HAP-1 (cell line): ENCODE measurements around the gene SFXN4.
"Not testable (repeated sequence)": the region's sequence is repeated elsewhere in the genome, so short reads cannot be mapped to it uniquely, and the experiment has no call there.

Experiments
- DNase-seq, 2 experiments: peaks; one replicate each; pipeline ENCODE4 v3.0.0-alpha.2; 2016 to 2020; ENCODE audit warnings: low spot score in 2 of 2
- H3K27me3 ChIP-seq: fragments of 250-450 bp; sonication (Bioruptor Pico); 2 replicates; pipeline ENCODE4 v1.5.1; 2020; ENCODE audit warnings: low read depth, mild to moderate bottlenecking, moderate library complexity
- H3K36me3 ChIP-seq: fragments of 250-450 bp; sonication (Bioruptor Pico); replicated peaks from 2 replicates; pipeline ENCODE4 v1.5.1; 2020; ENCODE audit warnings: mild to moderate bottlenecking
- H3K4me1 ChIP-seq: fragments of 250-450 bp; sonication (Bioruptor Pico); 2 replicates; pipeline ENCODE4 v1.5.1; 2020; ENCODE audit warnings: mild to moderate bottlenecking
- H3K4me3 ChIP-seq: fragments of 250-450 bp; sonication (Bioruptor Pico); 2 replicates; pipeline ENCODE4 v1.5.1; 2020; ENCODE audit warnings: mild to moderate bottlenecking, moderate library complexity
- H3K9me3 ChIP-seq: fragments of 250-450 bp; sonication (Bioruptor Pico); 2 replicates; pipeline ENCODE4 v1.5.1; 2020; ENCODE audit warnings: mild to moderate bottlenecking, moderate library complexity
- in situ Hi-C: fragments of 300-500 bp; cut with MboI; formaldehyde crosslinking; loops from 3 replicates; pipeline ENCODE4 v1.14.3; 2020; ENCODE audit warnings: low sequenced_read_pairs, inconsistent platforms, mixed read lengths

SFXN4 gene

DNA sequence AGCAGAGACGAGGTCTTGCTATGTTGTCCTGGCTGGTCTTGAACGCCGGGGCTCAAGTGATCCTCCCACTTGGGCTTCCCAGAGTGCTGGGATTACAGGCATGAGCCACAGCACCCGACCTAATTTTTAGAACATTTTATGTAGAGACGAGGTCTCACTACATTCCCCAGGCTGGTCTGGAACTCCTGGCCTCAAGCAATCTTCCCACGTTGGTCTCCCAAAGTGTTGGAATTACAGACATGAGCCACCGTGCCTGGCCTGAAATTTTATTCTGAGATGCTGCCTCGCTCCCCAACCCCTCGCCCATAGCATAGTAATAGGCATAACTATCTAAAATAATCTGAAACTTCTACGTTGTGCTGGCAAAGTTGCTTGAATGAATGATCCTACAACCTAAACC lies 21.9 kb downstream of the SFXN4 start:
- Histone ChIP-seq H3K4me3 (no peak overlapping the region), H3K4me1 (no peaks in the 10 kb centered on the region), H3K9me3 (no peaks in the 10 kb centered on the region), H3K36me3 (peaks cover 62% of the 10 kb centered on the region), H3K27me3 (no peaks in the 10 kb centered on the region)
- DNase-seq = no peak
- in situ Hi-C loops = no loop called here

DNA sequence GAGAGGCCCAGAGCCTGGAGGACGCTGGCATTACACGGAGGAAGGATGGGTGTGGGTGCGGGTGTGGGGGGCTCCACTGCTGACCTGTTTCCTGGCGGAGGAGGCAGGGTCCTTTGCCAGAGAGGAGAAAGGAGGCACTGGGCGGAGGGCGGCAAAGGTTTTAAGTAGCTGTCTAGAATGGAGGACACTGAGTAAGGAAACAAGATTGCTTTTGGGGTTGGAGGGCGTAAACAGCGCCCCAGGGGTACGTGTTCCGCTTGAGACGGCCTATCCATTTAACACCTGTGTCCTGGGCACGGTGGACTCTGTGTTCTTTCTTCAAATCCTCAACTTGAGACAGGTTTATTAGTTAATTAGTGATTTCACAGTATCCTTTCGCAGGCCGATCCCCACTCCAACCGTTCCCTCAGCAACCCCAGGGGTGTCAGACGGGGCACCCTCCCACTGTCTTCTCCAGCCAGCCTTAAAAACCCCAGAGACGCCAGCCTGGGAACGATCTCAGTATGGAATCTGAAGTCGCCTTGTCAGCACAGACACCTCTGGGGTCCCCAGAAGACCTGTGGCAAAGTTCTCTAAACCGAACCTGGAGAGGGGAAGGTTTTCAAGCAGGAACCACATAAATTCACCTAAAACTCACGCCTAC lies 24.8 kb downstream of the SFXN4 start:
- no peak for DNase-seq
- H3K36me3 ChIP-seq = peaks cover 42% of the 10 kb centered on the region
- no peak overlapping the region for H3K4me3 ChIP-seq
- in situ Hi-C loops = no loop called here
- H3K4me1 ChIP-seq = no peaks in the 10 kb centered on the region
- H3K27me3 ChIP-seq = no peaks in the 10 kb centered on the region
- H3K9me3 ChIP-seq = no peaks in the 10 kb centered on the region

DNA sequence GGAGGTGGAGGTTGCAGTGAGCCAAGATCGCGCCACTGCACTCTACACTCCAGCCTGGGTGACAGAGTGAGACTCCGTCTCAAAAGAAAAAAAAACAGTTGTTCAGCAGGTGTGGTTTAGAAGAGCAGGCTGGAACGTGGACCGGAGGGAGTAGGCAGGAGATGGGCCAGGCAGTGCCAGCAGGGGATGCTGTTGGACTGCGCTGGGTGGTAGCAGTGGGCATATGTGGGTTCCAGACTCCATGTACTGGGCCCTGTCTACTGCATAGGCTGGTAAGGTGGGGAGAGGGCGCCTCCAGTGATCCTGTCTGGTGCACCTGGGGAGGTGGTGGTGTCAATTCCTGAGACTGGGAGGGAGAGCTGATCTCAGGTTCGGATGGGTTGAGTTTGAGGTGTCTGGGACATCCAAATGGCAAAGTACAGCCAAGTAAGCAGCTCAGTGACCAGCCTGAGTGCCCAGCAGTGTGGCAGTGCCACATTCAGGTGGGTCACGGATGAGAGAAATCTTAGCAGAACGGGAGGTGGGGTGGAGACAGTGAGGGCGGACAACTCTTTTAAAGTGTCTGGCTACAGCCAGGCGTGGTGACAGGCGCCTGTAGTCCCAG lies 25.9 kb downstream of the SFXN4 start:
- peak in 1 of 2 experiments; percentile 30 for DNase-seq
- no peaks in the 10 kb centered on the region for H3K4me1 ChIP-seq
- H3K36me3 ChIP-seq = peaks cover 38% of the 10 kb centered on the region
- in situ Hi-C loops = no loop called here
- no peaks in the 10 kb centered on the region for H3K27me3 ChIP-seq
- no peak overlapping the region for H3K4me3 ChIP-seq
- no peaks in the 10 kb centered on the region for H3K9me3 ChIP-seq

DNA sequence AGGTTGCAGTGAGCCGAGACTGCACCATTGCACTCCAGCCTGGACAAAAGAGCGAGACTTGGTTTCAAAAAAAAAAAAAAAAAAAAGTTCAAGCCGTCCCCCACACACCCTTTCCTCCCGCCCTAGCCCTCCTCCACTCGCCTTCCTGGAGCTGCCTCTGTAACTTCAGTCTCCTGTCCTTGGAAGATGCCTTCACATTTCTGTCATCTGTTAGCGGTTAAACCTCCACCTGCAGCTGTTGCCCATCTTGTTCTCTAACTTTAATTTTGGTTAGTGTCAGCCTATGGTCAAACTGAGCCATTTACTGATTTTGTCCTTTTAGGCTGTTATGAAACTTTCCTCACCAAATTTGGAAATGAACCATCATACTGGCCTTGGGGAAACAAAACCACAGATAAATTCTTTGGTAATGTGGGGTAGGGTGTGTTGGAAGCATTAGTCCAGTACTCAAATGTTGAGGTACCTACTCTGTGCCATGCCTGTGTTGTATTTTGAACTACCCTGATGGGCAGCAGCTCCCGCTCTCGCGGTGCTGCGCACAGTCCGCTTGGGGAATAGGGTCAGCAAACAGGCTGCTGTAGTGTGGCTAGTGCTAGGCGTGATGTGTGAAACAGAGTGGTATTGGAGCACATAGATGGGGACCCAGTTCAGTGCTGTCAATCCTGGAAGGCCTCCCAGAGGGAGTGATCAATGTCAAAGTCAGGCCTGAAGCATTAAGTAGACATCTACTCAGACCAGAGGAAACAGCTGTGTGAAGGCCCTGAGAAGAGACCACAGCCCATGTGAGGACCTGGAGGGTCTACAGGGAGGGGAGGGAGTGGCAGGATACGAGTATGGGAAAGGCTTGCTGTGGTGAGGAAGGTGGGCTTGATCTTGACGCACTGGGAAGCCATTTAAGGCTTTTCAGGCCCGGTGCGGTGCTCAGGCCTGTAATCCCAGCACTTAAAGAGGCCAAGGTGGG lies 26.9 kb downstream of the SFXN4 start:
- DNase-seq = no peak
- in situ Hi-C loops = no loop called here
- Histone ChIP-seq H3K27me3 (no peaks in the 10 kb centered on the region), H3K9me3 (no peaks in the 10 kb centered on the region), H3K4me3 (no peak overlapping the region), H3K36me3 (peaks cover 40% of the 10 kb centered on the region), H3K4me1 (no peaks in the 10 kb centered on the region)

DNA sequence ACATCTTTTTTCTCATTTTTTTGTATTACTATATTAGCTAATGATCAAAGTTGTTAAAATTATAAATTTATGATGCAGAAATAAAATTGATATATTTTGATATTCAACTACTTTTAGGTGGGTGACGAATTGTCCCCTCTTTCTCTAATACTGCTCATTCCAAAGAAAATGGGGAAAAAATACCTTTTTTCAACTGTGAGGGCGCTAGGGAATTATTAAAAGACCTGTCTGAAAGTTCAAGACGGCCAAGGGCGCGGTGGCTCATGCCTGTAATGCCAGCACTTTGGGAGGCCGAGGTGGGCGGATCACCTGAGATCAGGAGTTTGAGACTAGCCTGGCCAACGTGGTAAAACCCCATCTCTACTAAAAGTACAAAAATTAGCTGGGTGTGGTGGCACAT lies 27.6 kb downstream of the SFXN4 start:
- H3K27me3 ChIP-seq, H3K4me1 ChIP-seq, in situ Hi-C loops, H3K4me3 ChIP-seq, H3K9me3 ChIP-seq, DNase-seq: not testable (repeated sequence)
- H3K36me3 ChIP-seq = peaks cover 48% of the 10 kb centered on the region

DNA sequence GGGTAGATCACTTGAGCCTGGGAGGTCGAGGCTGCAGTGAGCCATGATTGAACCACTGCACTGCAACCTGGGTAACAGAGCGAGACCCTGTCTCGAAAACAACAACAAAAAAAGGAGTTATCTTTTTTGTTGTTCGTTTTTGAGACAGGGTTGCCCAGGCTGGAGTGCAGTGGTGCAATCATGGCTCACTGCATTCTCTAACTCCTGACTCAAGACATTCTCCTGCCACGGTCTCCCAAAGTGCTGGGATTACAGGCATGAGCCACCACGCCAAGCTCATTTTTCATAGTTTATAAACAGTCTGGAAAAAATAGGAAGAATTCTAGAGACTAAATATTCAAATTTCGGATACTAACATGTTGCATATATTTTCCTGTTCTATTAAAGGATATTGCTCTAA lies 29.4 kb downstream of the SFXN4 start:
- in situ Hi-C loops = no loop called here
- Histone ChIP-seq H3K4me1 (no peaks in the 10 kb centered on the region), H3K27me3 (no peaks in the 10 kb centered on the region), H3K36me3 (peaks cover 58% of the 10 kb centered on the region), H3K4me3 (no peak overlapping the region), H3K9me3 (no peaks in the 10 kb centered on the region)
- DNase-seq = no peak

DNA sequence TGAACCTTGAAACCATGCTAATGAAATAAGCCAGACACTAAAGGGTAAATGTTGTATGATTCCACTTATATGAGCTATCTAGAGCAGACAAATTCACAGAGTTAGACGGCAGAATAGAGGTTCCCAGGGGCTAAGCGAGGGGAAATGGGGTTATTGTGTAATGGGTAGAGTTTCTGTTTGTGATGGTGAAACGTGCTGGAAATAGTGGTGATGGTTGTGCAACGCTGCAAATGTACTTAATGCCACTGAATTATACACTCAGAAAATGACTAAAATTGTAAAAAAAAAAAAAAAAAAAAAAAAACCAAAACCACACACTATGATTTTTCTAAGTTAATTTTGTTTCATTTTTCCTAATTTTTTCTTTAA lies 30.0 kb downstream of the SFXN4 start:
- Histone ChIP-seq H3K9me3 (no peaks in the 10 kb centered on the region), H3K36me3 (peaks cover 58% of the 10 kb centered on the region), H3K4me1 (no peaks in the 10 kb centered on the region), H3K27me3 (no peaks in the 10 kb centered on the region), H3K4me3 (no peak overlapping the region)
- in situ Hi-C loops = no loop called here
- DNase-seq = no peak

DNA sequence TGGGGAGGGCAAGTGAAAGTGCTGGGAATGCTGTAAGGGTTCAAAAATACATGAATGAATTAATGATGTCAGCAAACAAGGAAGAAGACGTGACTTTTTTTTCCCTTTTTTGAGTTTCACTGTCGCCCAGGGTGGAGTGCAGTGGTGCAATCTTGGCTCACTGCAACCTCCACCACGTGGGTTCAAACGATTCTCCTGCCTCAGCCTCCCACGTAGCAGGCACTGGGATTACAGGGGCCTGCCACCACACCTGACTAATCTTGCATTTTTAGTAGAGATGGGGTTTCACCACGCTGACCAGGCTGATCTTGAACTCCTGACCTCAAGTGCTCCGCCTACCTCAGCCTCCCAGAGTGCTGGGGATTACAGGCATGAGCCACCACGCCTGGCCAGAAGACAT lies 31.6 kb downstream of the SFXN4 start:
- peaks cover 60% of the 10 kb centered on the region for H3K36me3 ChIP-seq
- in situ Hi-C loops = no loop called here
- no peaks in the 10 kb centered on the region for H3K9me3 ChIP-seq
- no peak for DNase-seq
- no peak overlapping the region for H3K4me3 ChIP-seq
- no peaks in the 10 kb centered on the region for H3K4me1 ChIP-seq
- H3K27me3 ChIP-seq = no peaks in the 10 kb centered on the region

DNA sequence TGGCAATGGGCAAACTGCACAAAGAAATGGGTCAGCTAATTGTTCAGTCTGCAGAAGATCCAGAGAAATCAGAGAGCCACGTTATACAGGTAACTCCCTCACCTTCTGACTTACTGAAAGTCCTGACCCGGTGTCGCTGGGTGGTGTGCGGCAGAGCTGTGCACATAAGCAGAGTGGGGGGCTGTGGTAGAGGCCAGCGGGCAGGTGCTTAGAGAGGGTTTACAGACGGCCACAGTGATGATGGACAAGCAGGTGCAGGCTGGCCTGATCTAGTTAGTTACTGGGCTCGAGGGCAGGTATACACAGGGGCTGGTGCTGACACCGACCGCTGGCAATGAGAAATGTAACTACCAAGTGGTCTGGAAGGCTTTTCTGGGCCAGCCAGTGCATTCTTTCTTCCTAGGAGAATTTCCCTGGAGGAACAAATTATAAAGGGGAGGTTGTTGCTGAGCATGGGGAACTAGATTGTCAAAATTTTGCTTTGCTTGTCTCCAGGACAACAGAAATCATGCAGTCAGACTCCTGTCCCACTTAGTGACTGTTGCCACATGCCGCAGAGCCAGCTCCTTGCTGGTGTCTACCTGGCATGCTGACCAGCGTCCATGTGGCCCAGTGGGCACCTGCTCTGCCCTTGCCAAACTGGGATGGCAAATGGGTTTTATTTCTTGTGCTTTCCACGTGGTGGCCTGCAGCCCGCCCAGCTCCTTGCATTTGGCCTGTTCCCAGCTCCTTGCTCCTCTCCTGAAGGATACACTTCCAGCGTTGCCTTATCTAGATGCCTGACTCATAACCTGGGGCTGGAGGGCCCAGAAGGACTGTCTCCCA lies 32.8 kb downstream of the SFXN4 start:
- H3K36me3 ChIP-seq = peaks cover 63% of the 10 kb centered on the region
- no peak for DNase-seq
- no peaks in the 10 kb centered on the region for H3K4me1 ChIP-seq
- H3K27me3 ChIP-seq = no peaks in the 10 kb centered on the region
- H3K4me3 ChIP-seq = no peak overlapping the region
- in situ Hi-C loops = no loop called here
- H3K9me3 ChIP-seq = no peaks in the 10 kb centered on the region

DNA sequence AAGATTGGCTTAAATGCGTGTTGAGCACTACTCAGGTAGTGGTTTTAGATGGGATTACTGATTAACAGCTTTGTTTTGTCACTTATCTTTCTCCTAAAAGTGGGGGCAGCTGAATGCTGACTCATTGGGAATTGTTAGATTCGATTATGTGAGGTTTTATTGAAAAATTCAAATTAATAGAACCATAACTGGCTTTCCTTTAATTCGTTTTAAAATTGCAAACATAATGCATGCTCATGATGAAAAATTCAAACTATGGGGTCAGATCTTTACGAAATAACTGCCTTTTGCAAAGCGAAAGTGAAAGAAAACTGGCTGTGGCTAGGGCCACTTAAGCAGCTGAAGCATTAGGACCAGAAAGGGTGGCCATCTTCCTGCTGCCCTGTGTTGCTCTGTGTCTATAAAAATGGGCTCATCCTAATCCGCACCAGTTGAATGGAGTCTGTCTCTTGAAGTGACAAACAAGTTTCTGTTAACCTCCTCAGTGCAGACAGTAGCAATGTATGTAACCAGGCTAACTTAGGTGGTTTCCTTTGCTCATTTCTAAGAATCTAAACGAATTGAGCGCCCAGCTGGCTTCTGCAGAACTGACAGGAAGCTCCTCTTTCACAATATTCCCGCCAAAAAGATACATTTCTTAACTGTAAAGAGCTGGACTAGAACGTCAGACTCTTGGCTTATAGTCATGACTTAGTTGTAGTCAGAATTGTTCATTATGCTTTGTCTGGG lies 33.8 kb downstream of the SFXN4 start:
- DNase-seq = no peak
- H3K36me3 ChIP-seq = peaks cover 70% of the 10 kb centered on the region

DNA sequence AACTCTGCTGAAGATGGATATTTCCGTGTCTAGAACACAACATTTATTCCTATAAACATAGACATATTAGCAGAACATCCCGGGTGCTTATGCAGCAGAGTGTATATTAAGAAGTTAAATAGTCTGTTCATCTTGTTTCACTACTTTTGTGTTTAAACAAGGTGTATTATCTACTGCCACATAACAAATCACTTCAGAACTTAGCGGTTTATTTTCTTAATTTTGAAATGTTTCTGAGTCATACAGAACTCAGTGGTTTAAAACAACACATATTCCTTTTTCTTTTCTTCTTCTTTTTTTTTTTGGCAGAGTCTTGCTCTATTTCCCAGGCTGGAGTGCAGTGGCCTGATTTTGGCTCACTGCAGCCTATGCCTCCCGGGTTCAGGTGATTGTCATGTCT lies 35.8 kb downstream of the SFXN4 start:
- Histone ChIP-seq H3K4me3 (no peak overlapping the region), H3K9me3 (no peaks in the 10 kb centered on the region), H3K4me1 (no peaks in the 10 kb centered on the region), H3K36me3 (peaks cover 74% of the 10 kb centered on the region), H3K27me3 (no peaks in the 10 kb centered on the region)
- in situ Hi-C loops = no loop called here
- DNase-seq = no peak

More for the DNA sequence above, 33.8 kb downstream of the SFXN4 start:
- Histone ChIP-seq H3K9me3 (no peaks in the 10 kb centered on the region), H3K27me3 (no peaks in the 10 kb centered on the region), H3K4me3 (no peak overlapping the region), H3K4me1 (no peaks in the 10 kb centered on the region)
- in situ Hi-C loops = no loop called here

DNA sequence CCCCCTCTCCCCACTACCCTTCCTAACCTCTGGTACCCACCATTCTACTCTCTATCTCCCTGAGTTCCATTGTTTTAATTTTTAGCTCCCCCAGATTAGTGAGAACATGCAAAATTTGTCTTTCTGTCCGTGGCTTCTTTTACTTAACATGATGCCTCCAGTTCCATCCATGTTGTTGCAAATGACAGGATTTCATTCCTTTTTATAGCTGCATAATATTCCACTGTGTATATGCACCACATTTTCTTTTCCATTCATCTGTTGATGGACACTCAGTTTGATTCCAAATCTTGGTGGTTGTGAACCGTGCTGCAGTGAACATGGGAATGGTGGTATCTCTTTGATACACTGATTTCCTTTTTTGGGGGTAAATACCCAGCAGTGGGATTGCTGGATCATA lies 39.6 kb downstream of the SFXN4 start:
- peaks cover 70% of the 10 kb centered on the region for H3K36me3 ChIP-seq
- in situ Hi-C loops = no loop called here

DNA sequence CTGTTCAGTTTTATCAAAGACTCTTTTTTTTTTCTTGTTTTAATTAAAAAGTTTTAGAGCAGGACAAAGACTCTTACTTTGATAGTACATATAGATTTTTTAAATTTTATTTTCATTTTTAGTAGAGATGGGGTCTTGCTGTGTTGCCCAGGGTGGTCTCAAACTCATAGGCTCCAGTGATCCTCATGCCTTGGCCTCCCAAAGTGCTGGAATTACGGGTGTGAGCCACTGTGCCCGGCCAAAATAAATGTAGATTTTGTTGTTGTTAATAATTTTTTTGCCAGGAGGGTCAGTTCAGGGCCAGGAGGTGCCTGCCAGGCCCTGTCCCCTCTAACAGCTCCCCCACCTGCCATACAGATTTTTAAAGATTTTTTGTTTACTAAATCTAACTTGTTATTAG lies 44.6 kb downstream of the SFXN4 start:
- no peaks in the 10 kb centered on the region for H3K9me3 ChIP-seq
- in situ Hi-C loops = no loop called here

More for the DNA sequence above, 39.6 kb downstream of the SFXN4 start:
- Histone ChIP-seq H3K9me3 (no peaks in the 10 kb centered on the region), H3K4me1 (no peaks in the 10 kb centered on the region), H3K4me3 (no peak overlapping the region), H3K27me3 (no peaks in the 10 kb centered on the region)
- DNase-seq = no peak

More for the DNA sequence above, 44.6 kb downstream of the SFXN4 start:
- H3K27me3 ChIP-seq = no peaks in the 10 kb centered on the region
- H3K4me1 ChIP-seq = no peaks in the 10 kb centered on the region
- no peak overlapping the region for H3K4me3 ChIP-seq
- H3K36me3 ChIP-seq = peaks cover 60% of the 10 kb centered on the region
- DNase-seq = no peak
